ENCODE data around the gene SNRNP70. TPM values are rescaled to one million over a fixed set of nuclear protein-coding genes. Genes with fewer than 3 reads are reported as not detected.
"Not testable (repeated sequence)": the region's sequence is repeated elsewhere in the genome, so short reads cannot be mapped to it uniquely, and the experiment has no call there.

Gene SNRNP70
- polyA plus RNA-seq, 2 donors = 160 to 252 TPM

GRCh38 chr19:49141352-49141751, 56.1 kb downstream of the SNRNP70 start:
- Histone ChIP-seq H3K4me1 (ENCODE audit: control insufficient read depth in 2 of 2, insufficient read depth in 2 of 2, low read length in 1 of 2) (peaks cover 0 to 14% of the 10 kb centered on the region in 2 donors), H3K27ac (ENCODE audit: low read depth in 2 of 2, low read length in 1 of 2) (no peak overlapping the region), H3K4me3 (ENCODE audit: low read depth in 1 of 2, low read length in 2 of 2) (no peak overlapping the region), H3K36me3 (ENCODE audit: control insufficient read depth in 2 of 2, insufficient read depth in 2 of 2, low read length in 1 of 2) (no peaks in the 10 kb centered on the region), H3K27me3 (ENCODE audit: control insufficient read depth in 1 of 2, insufficient read depth in 2 of 2, low read length in 2 of 2) (no peaks in the 10 kb centered on the region), H3K9me3 (ENCODE audit: control insufficient read depth in 2 of 2, insufficient read depth in 1 of 2, low read depth in 1 of 2, low read length in 1 of 2) (no peaks in the 10 kb centered on the region)
- 80 to 83% methylated on average over 6 of the region's 6 CpGs for WGBS, 2 donors

- Histone ChIP-seq H3K9me3 (ENCODE audit: control insufficient read depth in 2 of 2, insufficient read depth in 1 of 2, low read depth in 1 of 2, low read length in 1 of 2) (no peaks in the 10 kb centered on the region), H3K36me3 (ENCODE audit: control insufficient read depth in 2 of 2, insufficient read depth in 2 of 2, low read length in 1 of 2) (no peaks in the 10 kb centered on the region), H3K27me3 (ENCODE audit: control insufficient read depth in 1 of 2, insufficient read depth in 2 of 2, low read length in 2 of 2) (no peaks in the 10 kb centered on the region), H3K4me3 (ENCODE audit: low read depth in 1 of 2, low read length in 2 of 2) (peak overlapping the region; percentile 24 to 35), H3K27ac (ENCODE audit: low read depth in 2 of 2, low read length in 1 of 2) (no peak overlapping the region), H3K4me1 (ENCODE audit: control insufficient read depth in 2 of 2, insufficient read depth in 2 of 2, low read length in 1 of 2) (peaks cover 0 to 15% of the 10 kb centered on the region in 2 donors)
- WGBS, 2 donors = 4 to 5% methylated on average over 21 of the region's 21 CpGs
Measured at GRCh38 chr19:49142866-49143335, 57.6 kb downstream of the SNRNP70 start.

DNA sequence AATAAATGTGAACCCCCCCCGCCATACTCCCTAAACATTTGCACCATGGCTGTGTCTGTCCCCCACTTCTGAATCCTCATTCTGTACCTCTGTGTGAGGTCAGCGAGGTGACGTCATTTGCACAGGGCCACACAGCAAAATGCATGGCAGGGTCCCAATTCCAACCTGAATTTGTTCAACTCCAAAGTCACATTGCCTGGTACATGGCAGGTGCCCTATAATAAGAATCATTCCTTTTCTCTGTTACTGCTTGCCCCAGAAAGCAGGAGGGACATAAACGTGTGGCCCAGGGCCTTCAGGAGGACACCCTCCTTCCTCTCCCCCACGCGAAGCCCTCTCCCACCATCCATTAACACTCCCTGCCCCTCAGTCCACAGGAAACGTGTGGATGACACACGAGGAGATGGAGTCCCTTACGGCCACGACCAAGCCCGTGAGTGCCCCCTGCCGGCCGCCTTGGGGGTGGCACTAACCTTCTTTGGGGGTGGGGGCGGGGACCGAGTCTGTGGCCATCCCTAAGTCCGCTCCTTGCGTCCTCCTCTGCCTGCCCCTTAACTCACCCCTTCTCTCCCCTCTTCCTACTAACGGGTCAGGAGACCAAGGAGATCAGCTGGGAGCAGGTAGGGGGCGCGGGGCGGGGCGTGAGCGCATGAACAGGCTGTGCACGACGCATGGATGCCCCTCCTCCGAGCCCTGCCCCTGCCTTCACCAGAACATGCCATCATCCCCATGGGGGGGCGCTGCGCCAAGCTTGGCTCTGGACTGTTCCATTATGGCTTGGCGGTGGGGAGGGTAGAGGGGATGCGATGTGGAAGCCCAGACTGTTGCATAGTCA, 60.5 kb downstream of the SNRNP70 start:
- 8% methylated on average over 29 to 30 of the region's 30 CpGs for WGBS, 2 donors
- no peaks in the 10 kb centered on the region for H3K9me3 ChIP-seq (ENCODE audit: control insufficient read depth in 2 of 2, insufficient read depth in 1 of 2, low read depth in 1 of 2, low read length in 1 of 2)
- peak overlapping the region in 1 of 2 donors; percentile 2 for H3K4me3 ChIP-seq (ENCODE audit: low read depth in 1 of 2, low read length in 2 of 2)
- H3K36me3 ChIP-seq (ENCODE audit: control insufficient read depth in 2 of 2, insufficient read depth in 2 of 2, low read length in 1 of 2) = no peaks in the 10 kb centered on the region
- H3K27me3 ChIP-seq (ENCODE audit: control insufficient read depth in 1 of 2, insufficient read depth in 2 of 2, low read length in 2 of 2) = no peaks in the 10 kb centered on the region
- peaks cover 6 to 30% of the 10 kb centered on the region in 2 donors for H3K4me1 ChIP-seq (ENCODE audit: control insufficient read depth in 2 of 2, insufficient read depth in 2 of 2, low read length in 1 of 2)
- H3K27ac ChIP-seq (ENCODE audit: low read depth in 2 of 2, low read length in 1 of 2) = no peak overlapping the region

- not testable (repeated sequence) for H3K27me3 ChIP-seq (ENCODE audit: control insufficient read depth in 1 of 2, insufficient read depth in 2 of 2, low read length in 2 of 2); H3K4me3 ChIP-seq (ENCODE audit: low read depth in 1 of 2, low read length in 2 of 2); H3K9me3 ChIP-seq (ENCODE audit: control insufficient read depth in 2 of 2, insufficient read depth in 1 of 2, low read depth in 1 of 2, low read length in 1 of 2); H3K27ac ChIP-seq (ENCODE audit: low read depth in 2 of 2, low read length in 1 of 2); H3K36me3 ChIP-seq (ENCODE audit: control insufficient read depth in 2 of 2, insufficient read depth in 2 of 2, low read length in 1 of 2)
- WGBS, 2 donors = 40 to 41% methylated on average over 7 of the region's 7 CpGs
- H3K4me1 ChIP-seq (ENCODE audit: control insufficient read depth in 2 of 2, insufficient read depth in 2 of 2, low read length in 1 of 2) = peaks cover 12 to 30% of the 10 kb centered on the region in 2 donors
Measured at GRCh38 chr19:49146408-49146770, 61.1 kb downstream of the SNRNP70 start.

- Histone ChIP-seq H3K4me1 (ENCODE audit: control insufficient read depth in 2 of 2, insufficient read depth in 2 of 2, low read length in 1 of 2) (peaks cover 12 to 25% of the 10 kb centered on the region in 2 donors), H3K4me3 (ENCODE audit: low read depth in 1 of 2, low read length in 2 of 2) (no peak overlapping the region), H3K27ac (ENCODE audit: low read depth in 2 of 2, low read length in 1 of 2) (peak overlapping the region in 1 of 2 donors; percentile 4), H3K9me3 (ENCODE audit: control insufficient read depth in 2 of 2, insufficient read depth in 1 of 2, low read depth in 1 of 2, low read length in 1 of 2) (no peaks in the 10 kb centered on the region), H3K27me3 (ENCODE audit: control insufficient read depth in 1 of 2, insufficient read depth in 2 of 2, low read length in 2 of 2) (no peaks in the 10 kb centered on the region), H3K36me3 (ENCODE audit: control insufficient read depth in 2 of 2, insufficient read depth in 2 of 2, low read length in 1 of 2) (no peaks in the 10 kb centered on the region)
- 64 to 71% methylated on average over 11 of the region's 11 CpGs for WGBS, 2 donors
Measured at GRCh38 chr19:49148044-49148682, 62.9 kb downstream of the SNRNP70 start.

DNA sequence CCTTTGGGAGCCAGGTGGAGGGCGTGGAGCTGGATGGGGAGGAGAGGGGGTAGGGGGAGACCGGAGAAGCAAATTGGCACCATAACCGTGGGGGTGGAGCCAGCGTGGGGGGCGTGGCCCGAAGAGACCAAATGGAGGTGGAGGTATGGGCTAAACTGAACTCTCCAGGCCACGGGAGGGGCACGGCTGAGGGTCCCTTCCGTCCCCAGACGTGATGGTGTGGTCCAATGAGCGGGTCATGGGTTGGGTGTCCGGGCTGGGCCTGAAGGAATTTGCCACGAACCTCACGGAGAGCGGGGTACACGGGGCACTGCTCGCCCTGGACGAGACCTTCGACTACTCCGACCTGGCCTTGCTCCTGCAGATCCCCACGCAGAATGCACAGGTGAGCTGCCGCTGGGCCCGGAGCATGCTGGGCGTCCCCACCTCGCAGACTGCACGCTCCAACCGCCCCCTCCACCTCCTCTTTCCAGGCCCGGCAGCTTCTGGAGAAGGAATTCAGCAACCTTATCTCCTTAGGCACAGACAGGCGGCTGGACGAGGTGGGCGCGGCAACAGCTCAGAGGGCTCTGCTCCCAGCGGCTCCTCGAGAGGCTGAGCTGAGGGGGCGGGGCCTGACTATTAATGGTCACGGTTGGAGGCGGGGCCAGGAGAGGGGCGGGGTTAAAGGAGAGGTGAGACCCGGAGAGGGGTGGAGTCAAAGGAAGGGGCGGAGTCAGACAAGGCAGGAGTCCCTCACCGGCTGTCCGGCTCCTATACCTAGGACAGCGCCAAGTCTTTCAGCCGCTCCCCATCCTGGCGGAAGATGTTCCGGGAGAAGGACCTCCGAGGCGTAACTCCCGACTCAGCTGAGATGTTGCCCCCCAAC, 63.8 kb downstream of the SNRNP70 start:
- peak overlapping the region; percentile 58 to 80 for H3K27ac ChIP-seq (ENCODE audit: low read depth in 2 of 2, low read length in 1 of 2)
- peaks cover 12 to 25% of the 10 kb centered on the region in 2 donors for H3K4me1 ChIP-seq (ENCODE audit: control insufficient read depth in 2 of 2, insufficient read depth in 2 of 2, low read length in 1 of 2)
- 3 to 5% methylated on average over 49 of the region's 49 CpGs for WGBS, 2 donors
- H3K36me3 ChIP-seq (ENCODE audit: control insufficient read depth in 2 of 2, insufficient read depth in 2 of 2, low read length in 1 of 2) = no peaks in the 10 kb centered on the region
- H3K4me3 ChIP-seq (ENCODE audit: low read depth in 1 of 2, low read length in 2 of 2) = peak overlapping the region; percentile 60 to 61
- peaks cover 0 to 2% of the 10 kb centered on the region in 2 donors for H3K9me3 ChIP-seq (ENCODE audit: control insufficient read depth in 2 of 2, insufficient read depth in 1 of 2, low read depth in 1 of 2, low read length in 1 of 2)
- no peaks in the 10 kb centered on the region for H3K27me3 ChIP-seq (ENCODE audit: control insufficient read depth in 1 of 2, insufficient read depth in 2 of 2, low read length in 2 of 2)

GRCh38 chr19:49149652-49150105, 64.4 kb downstream of the SNRNP70 start:
- H3K9me3 ChIP-seq (ENCODE audit: control insufficient read depth in 2 of 2, insufficient read depth in 1 of 2, low read depth in 1 of 2, low read length in 1 of 2) = peaks cover 0 to 3% of the 10 kb centered on the region in 2 donors
- peak overlapping the region; percentile 60 to 61 for H3K4me3 ChIP-seq (ENCODE audit: low read depth in 1 of 2, low read length in 2 of 2)
- no peaks in the 10 kb centered on the region for H3K36me3 ChIP-seq (ENCODE audit: control insufficient read depth in 2 of 2, insufficient read depth in 2 of 2, low read length in 1 of 2)
- 1% methylated on average over 21 to 23 of the region's 23 CpGs for WGBS, 2 donors
- H3K4me1 ChIP-seq (ENCODE audit: control insufficient read depth in 2 of 2, insufficient read depth in 2 of 2, low read length in 1 of 2) = peaks cover 12 to 25% of the 10 kb centered on the region in 2 donors
- no peaks in the 10 kb centered on the region for H3K27me3 ChIP-seq (ENCODE audit: control insufficient read depth in 1 of 2, insufficient read depth in 2 of 2, low read length in 2 of 2)
- peak overlapping the region; percentile 58 to 80 for H3K27ac ChIP-seq (ENCODE audit: low read depth in 2 of 2, low read length in 1 of 2)

- Histone ChIP-seq H3K27me3 (ENCODE audit: control insufficient read depth in 1 of 2, insufficient read depth in 2 of 2, low read length in 2 of 2) (no peaks in the 10 kb centered on the region), H3K27ac (ENCODE audit: low read depth in 2 of 2, low read length in 1 of 2) (peak overlapping the region; percentile 58 to 80), H3K4me3 (ENCODE audit: low read depth in 1 of 2, low read length in 2 of 2) (peak overlapping the region; percentile 60 to 61), H3K36me3 (ENCODE audit: control insufficient read depth in 2 of 2, insufficient read depth in 2 of 2, low read length in 1 of 2) (no peaks in the 10 kb centered on the region), H3K4me1 (ENCODE audit: control insufficient read depth in 2 of 2, insufficient read depth in 2 of 2, low read length in 1 of 2) (peaks cover 12 to 25% of the 10 kb centered on the region in 2 donors), H3K9me3 (ENCODE audit: control insufficient read depth in 2 of 2, insufficient read depth in 1 of 2, low read depth in 1 of 2, low read length in 1 of 2) (peaks cover 0 to 3% of the 10 kb centered on the region in 2 donors)
- WGBS, 2 donors = 1% methylated on average over 71 to 75 of the region's 75 CpGs
Measured at GRCh38 chr19:49150106-49150943, 65.1 kb downstream of the SNRNP70 start.
